ENCODE measurements around the gene STK17A. TPM values are rescaled to one million over a fixed set of nuclear protein-coding genes. Genes with fewer than 3 reads are reported as not detected.

Gene STK17A
- total RNA-seq, 1 donor from 2014 or later = 22.6 TPM

- no peak for DNase-seq
Measured at GRCh38 chr7:43634384-43634783, 51.5 kb downstream of the STK17A start.

GRCh38 chr7:43636093-43636492 is 53.2 kb downstream of the STK17A start:
- DNase-seq = peak; percentile 66

- DNase-seq = no peak
Measured at GRCh38 chr7:43637114-43637806, 54.4 kb downstream of the STK17A start.

- DNase-seq = peak; percentile 75
Measured at GRCh38 chr7:43639858-43640491, 57.1 kb downstream of the STK17A start.

- no peak for DNase-seq
Measured at GRCh38 chr7:43640679-43641078, 57.8 kb downstream of the STK17A start.

GRCh38 chr7:43642897-43643630 is 60.2 kb downstream of the STK17A start:
- DNase-seq = no peak

GRCh38 chr7:43643846-43644245 is 60.9 kb downstream of the STK17A start:
- no peak for DNase-seq

- no peak for DNase-seq
Measured at GRCh38 chr7:43645699-43646226, 62.9 kb downstream of the STK17A start.

GRCh38 chr7:43646603-43647338 is 63.9 kb downstream of the STK17A start:
- DNase-seq = peak; percentile 40

- peak; percentile 20 for DNase-seq
Measured at GRCh38 chr7:43647339-43647672, 64.4 kb downstream of the STK17A start.

- peak; percentile 82 for DNase-seq
Measured at GRCh38 chr7:43647673-43648472, 65.0 kb downstream of the STK17A start.

- peak; percentile 44 for DNase-seq
Measured at GRCh38 chr7:43648473-43649406, 65.8 kb downstream of the STK17A start.

GRCh38 chr7:43649755-43650274 is 66.9 kb downstream of the STK17A start:
- no peak for DNase-seq

GRCh38 chr7:43650457-43651052 is 67.6 kb downstream of the STK17A start:
- peak; percentile 21 for DNase-seq

- DNase-seq = no peak
Measured at GRCh38 chr7:43652364-43652763, 69.5 kb downstream of the STK17A start.

GRCh38 chr7:43653466-43653865 is 70.6 kb downstream of the STK17A start:
- DNase-seq = no peak

- no peak for DNase-seq
Measured at GRCh38 chr7:43653891-43654504, 71.1 kb downstream of the STK17A start.

GRCh38 chr7:43655584-43655983 is 72.7 kb downstream of the STK17A start:
- DNase-seq = no peak

GRCh38 chr7:43656997-43657396 is 74.1 kb downstream of the STK17A start:
- DNase-seq = no peak
